HG02763 (cell line): ENCODE measurements around the gene BPNT1.
"Not testable (repeated sequence)": the region's sequence is repeated elsewhere in the genome, so short reads cannot be mapped to it uniquely, and the experiment has no call there.

ENCODE experiments used
- ATAC-seq: cut with Tn5 transposase; IDR thresholded peaks from one replicate; pipeline ENCODE4 v1.9.1; 2021; ENCODE audit warnings: mild to moderate bottlenecking, moderate library complexity; ENCODE audit not compliant: unreplicated experiment

Gene BPNT1

DNA sequence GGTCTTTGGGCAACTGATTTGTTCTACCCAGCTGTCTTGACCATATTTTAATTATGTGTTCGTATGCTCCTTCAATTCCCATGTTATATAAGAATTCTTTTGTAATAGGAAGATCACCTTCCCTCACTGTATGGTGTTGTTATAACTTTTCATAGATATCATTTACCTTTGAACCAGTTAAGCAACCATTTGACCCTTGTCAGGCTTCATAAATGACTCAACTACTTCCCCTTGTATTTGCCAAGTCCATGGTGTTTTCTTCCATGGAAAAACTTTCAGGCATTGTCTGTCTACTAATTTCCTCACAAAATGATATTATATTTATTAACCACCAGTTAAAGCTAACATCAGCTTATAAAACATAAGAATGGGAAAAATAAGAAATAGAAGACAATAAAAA, 5.1 kb downstream of the BPNT1 start:
- no peak for ATAC-seq

DNA sequence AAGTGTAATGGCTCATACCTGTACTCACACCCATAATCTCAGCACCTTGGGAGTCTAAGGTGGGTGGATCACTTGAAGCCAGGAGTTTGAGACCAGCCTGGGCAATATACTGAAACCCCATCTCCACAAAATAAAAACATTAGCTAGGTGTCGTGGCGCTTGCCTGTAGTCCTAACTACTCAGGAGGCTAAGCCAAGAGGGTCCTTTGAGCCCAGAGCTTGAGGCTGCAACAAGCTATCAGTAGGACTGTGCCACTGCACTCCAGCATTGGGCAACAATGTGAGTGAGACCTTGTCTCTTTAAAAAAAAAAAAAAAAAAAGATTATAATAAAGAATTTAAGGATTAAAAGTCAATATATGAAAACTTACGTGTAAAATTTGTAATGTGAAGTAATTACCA, 11.7 kb downstream of the BPNT1 start:
- no peak for ATAC-seq

DNA sequence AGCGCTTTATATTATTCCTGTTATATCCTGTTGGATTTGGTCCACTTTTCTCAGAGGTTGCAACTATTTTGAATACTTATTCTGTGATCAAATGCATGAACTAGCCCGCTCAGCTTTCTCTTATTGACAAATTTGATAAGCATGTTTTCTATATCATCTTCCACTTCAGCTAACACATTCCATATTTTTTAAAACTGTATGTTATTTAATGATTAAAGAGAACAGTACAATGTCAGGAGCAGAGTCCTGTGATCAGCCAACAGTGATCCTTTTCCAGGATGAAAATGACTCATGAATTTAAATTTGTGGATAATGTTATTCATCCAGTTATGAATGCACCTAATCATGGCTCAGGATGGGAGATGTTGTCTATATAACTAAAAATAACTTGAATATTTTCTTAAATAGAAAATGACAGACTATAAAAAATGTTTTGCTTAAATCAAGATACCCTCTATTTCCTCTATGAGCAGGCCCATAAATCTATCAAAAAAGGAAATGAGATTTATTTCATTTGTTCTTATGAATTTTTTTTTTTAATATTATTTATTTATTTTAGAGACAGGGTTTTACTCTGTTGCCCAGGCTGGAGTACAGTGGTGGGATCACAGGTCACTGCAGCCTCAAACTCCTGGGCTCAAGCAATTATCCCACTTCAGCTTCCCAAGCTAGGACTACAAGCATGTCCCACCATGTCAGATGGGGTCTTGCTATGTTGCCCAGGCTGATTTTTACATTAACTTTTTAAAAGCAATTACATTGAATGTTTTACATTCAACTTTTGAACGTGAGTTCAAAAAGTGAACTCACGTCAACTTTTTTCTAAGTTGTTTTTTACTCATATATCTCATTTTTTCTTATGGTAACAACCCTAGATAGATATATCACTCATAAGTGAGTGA, 12.5 kb downstream of the BPNT1 start:
- ATAC-seq, result no peak

DNA sequence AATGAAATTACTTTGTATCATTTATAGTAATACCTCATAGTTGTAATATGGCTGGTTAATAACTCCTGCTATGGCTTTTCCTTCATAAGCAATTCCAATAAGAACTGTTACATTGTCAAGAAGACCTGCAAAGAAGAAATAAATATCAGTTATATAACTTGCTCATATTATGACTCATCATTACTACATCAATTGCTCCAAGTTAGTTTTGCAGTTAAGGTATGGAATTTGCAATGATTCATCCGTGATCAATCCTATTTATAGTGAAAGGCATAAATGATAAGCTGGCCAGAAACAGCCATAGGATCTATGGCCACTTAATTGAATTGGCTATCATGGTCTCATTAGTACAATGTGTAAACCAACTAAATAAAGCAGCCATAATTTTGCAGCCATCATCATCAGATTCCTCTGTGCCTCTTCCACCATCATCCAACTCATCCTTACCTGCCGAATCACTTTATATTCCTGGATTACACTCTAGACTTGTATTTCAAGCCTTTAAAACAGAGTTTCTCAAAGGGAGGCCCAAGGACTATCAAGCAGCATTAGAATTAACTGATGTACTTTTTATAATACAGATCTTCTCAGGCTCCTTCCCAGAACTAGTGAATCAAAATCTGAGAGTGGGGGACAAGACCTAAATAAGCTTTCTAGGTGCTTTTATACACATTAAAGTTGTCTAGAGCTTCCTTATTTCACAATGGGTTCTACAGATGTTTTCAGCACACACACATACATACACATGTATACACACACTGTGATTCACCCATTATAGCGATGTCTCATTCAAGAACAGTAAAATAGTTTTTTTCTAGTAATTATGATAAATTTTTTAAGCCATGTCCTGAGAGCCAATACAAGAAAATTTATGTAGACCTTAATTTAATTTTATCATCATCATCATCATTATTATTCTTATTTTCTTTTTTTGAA, 22.1 kb downstream of the BPNT1 start:
- ATAC-seq, result no peak

DNA sequence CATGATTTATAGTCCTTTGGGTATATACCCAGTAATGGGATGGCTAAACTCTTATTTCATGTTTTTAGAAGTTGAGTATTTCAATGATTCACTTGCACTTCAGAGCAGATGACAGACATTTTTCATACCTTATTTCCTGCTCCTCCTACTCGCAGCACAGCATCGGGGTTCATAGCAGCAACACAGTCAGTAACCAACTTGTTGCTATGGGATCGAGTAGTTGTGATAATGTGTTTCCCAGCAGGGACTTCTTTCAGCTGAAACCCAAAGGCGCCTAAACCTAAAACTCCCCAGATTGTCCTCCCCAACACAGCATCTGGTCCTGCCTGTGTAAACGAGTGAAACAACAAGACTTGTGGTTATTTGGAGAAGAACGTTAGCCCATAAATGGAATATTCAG, 27.0 kb downstream of the BPNT1 start:
- ATAC-seq, result no peak

DNA sequence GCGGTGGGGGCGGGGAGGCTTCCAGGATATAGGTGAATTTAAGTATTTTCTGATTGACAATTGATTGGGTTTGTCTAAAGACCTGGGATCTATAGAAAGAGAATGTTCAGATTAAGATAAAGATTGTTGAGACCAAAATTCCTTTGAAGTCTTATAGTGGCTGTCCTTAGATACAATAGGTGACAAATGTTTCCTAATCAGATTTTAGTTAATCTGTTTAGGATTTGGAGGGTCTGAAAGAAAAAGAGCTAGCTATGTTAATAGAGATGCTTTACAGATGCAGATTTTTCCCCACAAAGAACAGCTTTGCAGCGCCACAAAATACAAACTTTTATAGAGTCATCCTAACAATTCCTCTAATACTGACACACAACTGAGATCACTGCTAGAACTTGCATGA, 28.7 kb downstream of the BPNT1 start:
- no peak for ATAC-seq

DNA sequence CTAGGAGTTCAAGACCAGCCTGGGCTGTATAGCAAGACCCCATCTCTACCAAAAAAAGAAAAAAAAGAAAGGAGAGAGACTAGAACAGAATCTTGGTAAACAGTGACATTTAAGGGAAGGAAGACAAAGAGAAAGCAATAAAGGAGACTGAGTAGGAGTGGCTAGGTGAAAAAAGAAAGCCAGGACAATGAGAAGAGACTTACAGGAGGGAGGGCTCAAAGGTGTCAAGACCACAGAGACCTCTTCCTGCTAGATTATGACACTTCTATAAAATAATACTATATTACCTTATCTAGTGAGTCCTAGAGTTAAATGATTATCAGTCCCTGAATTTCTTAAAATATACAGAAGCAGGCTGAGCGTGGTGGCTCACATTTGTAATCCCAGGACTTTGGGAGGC, 33.2 kb downstream of the BPNT1 start:
- no peak for ATAC-seq

DNA sequence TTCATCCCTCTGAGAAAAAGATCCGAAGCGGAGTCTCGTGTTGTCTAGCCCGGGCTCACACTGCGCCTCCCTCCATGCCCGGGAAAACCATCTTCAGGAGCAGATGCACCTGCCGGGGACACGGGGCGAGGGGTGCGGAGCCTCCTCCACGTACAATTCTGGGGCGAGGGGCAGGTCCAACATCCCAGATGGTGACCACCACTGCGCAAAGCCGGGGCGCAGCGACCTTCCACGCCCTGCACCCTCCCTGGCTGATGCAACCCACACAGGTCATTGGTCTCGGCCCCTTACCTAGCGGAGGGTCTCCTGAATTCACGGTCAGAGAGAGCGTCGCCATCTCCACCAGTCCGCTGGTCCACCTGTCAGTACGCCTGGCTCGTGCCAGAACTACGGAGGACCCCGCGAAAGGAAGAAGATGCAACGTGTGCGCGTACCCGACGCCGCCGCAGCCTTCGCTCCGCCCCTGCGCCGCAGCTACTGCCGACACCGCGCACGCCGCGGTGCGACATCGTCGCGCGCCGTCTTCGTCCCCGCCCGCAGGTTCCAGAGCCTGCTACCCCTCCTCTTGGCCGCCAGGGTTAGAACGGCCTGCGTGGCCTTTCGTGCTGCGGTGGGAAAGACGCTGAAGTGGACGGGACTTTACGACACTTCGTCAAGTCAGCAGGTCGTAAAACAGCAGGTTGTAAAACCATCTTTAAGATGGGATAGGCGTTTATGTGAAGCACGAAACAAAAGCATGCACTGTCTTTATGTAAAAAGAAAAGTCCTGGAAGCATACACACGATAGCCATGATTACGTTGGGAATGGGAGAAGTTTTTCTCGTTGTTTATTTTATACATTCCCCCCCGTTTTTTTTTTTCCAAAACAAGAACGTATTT, 43.3 kb downstream of the BPNT1 start, which contains the start of gene EPRS1:
TSS of gene EPRS1 (minus strand) at position 454 of the 879 bp plus-strand sequence. CDS start at position 337, 117 bp downstream.
- peak; percentile 99 for ATAC-seq

DNA sequence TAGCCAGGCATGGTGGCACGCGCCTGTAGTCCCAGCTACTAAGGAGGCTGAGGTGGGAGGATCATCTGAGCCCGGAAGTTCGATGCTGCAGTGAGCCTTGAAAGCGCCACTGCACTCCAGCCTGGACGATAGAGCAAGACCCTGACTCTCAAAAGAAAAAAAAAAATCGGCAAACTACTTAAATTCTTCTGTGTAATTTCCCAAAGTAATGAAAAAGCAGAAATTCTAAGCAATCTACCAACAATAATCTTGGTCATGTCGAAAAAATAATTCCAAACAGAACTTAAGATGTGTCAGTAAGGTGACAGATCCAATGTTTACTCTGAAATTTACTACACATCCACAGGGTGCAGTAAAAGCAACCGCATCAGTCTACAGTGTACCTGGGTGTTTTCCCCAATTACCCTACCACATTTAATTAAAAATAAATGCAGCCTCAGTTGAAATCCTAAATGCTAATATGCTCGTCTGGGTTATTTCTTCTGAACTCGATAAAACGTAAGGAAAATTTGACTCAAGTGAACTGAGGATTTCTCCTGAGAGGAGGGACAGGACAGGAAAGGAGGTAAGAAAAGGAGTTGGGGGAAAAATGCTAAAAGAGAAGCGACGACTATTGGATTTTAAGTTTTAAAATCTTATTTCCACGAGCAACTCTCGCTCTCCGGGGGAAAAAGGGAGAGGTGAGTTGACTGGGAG, 44.1 kb downstream of the BPNT1 start:
- ATAC-seq, result no peak

DNA sequence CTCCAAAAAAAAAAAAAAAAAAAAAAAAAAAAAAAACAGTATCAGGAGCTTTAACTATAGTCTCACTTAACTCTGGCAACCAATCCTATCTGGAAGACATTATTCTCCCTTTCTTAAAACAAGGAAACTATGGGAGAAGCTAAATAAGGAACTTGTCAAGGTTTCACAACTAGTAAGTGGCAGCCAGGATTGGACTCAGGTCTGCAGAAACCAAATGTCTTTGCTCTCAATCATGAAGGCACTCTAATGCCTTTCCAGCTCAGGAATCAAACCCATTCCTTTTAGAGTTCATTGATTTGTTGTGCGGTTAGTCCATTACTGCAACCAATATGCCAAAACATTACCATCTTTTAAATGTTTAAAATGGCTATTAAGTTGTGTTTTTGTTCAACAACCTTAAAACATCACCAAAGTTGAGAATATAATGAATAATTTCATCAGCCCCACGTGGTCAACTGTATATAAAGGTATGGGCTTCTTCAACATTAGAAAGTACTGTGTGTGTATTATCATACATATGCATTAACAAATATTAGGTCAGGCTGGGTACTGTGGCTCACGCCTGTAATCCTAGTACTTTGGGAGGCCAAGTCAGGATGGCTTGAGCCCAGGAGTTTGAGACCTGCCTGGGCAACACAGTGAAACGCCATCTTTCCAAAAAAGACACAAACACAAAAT, 44.8 kb downstream of the BPNT1 start:
- ATAC-seq, result no peak

DNA sequence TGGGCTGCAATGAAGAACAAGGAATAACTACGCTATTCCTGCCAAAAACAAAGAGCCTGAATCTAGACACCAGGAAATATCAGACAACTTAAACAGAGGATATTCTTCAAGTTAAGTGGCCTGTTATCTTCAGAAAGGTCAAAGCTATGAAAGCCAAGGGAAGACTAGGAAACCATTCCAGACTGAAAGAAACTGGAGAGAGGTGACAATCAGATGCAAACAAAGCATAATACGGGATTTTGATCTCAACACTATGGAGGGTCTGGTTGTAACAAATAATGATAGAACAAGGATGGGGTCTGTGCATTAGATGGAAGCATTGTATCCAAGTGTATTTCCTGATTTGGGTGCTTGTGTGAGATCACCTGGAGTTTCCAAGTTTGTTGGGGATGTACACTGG, 45.9 kb downstream of the BPNT1 start:
- ATAC-seq, result no peak

DNA sequence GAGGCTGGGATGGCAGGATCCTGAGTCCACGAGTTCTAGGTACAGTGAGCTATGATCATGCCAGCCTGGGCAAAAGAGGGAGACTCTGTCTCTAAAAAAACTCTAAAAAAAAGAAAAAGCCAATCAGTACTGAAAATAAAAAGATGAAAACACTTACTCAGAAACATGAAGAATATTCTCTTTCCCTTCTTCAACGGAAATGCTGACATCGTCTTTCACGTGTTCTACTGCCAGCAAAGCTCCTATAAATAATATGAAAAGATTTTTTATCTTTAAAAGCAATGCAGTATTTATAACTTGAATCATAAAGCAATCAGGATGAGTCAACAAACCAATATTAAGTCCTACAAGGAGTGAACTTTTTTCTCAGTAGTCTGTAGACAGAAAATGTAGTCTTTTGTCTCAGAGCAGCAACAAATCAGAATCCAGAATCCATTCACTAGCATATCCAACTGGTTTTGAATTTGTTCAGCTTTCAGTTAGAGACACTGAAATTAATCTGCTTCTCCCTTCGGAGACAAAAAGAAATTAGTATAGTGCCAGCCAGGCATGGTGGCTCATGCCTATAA, 49.5 kb downstream of the BPNT1 start:
- no peak for ATAC-seq

DNA sequence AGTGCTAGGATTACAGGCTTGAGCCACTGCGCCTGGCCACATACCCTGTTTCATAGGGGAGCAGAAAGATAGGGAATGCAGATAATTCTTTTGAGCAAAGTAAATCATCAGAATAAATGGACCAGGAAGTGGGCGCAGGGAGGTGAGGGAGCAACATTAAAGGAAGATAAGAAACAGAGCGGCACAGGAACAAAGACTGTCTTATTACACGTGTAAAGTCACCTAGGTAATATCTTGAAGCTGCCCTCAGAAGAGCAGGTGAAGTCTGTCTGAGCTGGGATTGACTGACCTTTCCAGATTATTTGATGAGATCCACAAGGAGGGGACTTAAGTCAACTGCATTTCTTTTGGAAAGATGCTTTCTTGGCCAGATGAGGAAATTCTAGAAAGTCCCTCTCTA, 50.9 kb downstream of the BPNT1 start:
- ATAC-seq, result no peak

DNA sequence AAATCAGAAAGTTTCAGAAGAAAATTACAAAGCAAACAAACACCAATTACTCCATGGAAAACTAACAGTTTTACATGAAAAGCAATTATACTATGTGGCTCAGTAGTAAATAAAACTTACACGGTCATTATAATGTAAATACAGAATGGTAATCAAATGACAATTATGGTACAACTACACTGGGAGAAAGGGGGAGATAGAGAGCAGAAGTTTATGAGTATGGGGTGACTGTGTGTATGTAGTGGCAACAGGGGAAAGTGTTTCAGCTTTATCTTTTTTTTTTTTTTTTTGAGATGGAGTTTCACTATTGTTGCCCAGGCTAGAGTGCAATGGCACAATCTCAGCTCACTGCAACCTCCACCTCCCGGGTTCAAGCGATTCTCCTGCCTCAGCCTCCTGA, 51.8 kb downstream of the BPNT1 start:
- not testable (repeated sequence) for ATAC-seq

DNA sequence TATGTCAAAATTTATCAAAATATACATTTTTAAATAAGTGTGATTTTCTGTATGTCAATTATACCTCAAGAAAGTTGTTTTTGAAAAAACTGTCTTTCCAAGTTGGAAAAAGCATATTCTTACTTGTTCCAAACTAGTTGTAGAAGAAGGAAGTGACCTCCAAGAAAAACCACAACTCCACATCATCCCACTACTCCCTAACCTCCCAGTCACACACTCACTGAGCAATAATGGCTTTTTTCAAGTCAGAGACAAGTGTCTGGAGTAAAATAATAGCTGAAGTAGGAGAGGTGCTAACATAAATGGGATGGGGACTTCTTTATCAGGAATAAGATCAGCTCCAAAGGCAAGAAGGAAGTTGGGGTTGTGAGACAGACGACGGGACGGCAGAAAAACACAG, 56.7 kb downstream of the BPNT1 start:
- ATAC-seq, result no peak

DNA sequence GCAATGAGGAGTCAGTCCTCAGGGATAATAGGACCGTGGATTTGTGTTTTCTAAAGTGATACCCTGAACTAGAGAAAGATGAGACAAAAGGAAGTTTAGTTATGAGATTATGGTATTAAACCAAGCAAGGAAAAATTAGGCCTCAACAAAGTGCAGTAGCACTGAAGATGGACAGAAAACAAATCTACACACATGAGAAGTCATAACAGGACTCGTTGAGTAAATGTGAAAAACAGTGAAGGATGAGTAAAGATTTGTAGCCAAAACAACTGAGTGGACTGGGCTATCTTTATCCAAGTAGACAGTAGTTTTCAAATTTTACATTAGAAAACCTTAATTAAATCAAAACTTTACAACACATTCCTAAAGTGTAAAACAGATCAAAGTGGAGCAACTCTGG, 58.3 kb downstream of the BPNT1 start:
- ATAC-seq, result no peak

DNA sequence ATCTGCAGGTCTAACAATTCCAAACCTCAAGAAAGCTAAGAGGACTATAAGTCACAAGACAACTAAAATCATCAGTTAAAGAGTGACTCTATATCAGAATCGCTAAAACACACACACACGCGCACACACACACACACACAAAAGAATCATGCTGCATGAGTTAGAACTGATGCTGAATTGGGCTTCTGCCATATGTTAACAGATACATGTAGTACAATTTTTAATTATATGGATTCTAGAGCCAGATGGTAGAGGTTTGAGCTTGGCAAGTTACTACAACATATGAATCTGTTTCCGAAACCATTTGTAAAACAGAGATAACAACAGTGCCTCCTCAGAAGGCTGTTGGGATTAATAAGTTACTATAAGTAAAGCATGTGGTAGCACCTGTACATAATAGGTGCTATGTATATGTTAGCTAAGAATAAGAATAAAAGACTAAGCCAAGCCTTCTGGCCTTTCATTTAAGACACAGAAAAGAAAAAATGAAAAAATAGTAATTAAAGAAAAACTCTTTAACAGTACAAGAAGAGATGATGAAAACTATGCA, 61.2 kb downstream of the BPNT1 start:
- ATAC-seq, result no peak

DNA sequence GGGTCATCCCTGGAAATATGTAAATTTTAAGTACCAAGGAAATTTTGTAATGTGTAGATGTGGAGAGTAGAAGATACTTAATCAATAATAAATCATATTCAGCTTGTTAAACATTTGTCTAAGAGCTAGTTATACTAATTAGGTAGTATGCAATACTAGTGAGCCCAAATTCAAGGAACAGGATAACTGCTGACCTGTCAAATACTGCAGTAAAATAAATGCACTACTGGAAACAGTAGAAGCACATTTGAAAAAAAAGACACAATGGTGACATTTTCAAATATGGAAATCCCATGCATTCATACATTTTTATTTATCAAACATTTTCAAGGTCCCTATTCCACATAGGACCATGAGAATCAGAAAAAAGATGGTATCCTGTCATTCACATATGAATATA, 70.5 kb downstream of the BPNT1 start:
- no peak for ATAC-seq

DNA sequence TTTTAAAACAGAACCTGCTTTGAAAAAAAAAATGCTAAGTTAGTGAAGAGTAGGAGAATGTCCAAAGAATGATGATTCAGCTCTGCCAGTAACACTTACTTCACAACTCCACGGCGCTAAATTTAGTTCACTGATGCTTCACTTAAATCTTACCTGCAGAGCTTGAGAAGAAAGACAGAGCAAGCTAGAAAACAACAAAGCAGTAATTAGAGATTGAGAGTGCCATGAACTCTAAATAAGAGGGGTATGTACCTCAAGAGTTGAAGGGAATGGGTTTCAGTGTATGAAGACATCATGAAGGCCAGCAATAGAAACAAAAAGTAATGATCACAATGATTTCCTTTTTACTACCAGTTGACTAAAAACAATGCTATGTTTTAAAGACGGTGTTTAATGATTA, 76.1 kb downstream of the BPNT1 start:
- ATAC-seq, result peak; percentile 60
